GM19438 (cell line): Measurements from ENCODE around the gene ZNF423.
"Not testable (repeated sequence)": the region's sequence is repeated elsewhere in the genome, so short reads cannot be mapped to it uniquely, and the experiment has no call there.

Experiments
- ATAC-seq: cut with Tn5 transposase; IDR thresholded peaks from one replicate; pipeline ENCODE4 v1.9.1; 2021; ENCODE audit warnings: low read depth; ENCODE audit not compliant: unreplicated experiment

The ZNF423 gene

GRCh38 chr16:49874613-49875237, 18.8 kb upstream of the ZNF423 start:
- no peak for ATAC-seq

- ATAC-seq: not testable (repeated sequence)
Observed at GRCh38 chr16:49871824-49872223, 15.9 kb upstream of the ZNF423 start.

- ATAC-seq: no peak
Observed at GRCh38 chr16:49869731-49870130, 13.8 kb upstream of the ZNF423 start.

GRCh38 chr16:49867796-49868668, 12.1 kb upstream of the ZNF423 start:
- no peak for ATAC-seq

GRCh38 chr16:49867234-49867633, 11.3 kb upstream of the ZNF423 start:
- no peak for ATAC-seq

GRCh38 chr16:49866595-49867071, 10.7 kb upstream of the ZNF423 start:
- ATAC-seq: no peak

GRCh38 chr16:49862694-49863093, 6.8 kb upstream of the ZNF423 start:
- no peak for ATAC-seq

- ATAC-seq: no peak
Observed at GRCh38 chr16:49861299-49861698, 5.4 kb upstream of the ZNF423 start.

- ATAC-seq: no peak
Observed at GRCh38 chr16:49860593-49860992, 4.7 kb upstream of the ZNF423 start.

GRCh38 chr16:49859125-49859811, 3.4 kb upstream of the ZNF423 start:
- ATAC-seq: no peak

GRCh38 chr16:49858200-49859124, 2.5 kb upstream of the ZNF423 start:
- ATAC-seq: no peak

GRCh38 chr16:49857423-49858181, 1.7 kb upstream of the ZNF423 start:
- ATAC-seq: no peak

- no peak for ATAC-seq
Observed at GRCh38 chr16:49856672-49857330, 889 bp upstream of the ZNF423 start.

- peak; percentile 71 for ATAC-seq
Observed at GRCh38 chr16:49855280-49855821, 561 bp downstream of the ZNF423 start.

- ATAC-seq: peak; percentile 41
Observed at GRCh38 chr16:49854796-49855203, 1.1 kb downstream of the ZNF423 start.

- ATAC-seq: no peak
Observed at GRCh38 chr16:49854188-49854795, 1.6 kb downstream of the ZNF423 start.

GRCh38 chr16:49852279-49852678, 3.6 kb downstream of the ZNF423 start:
- no peak for ATAC-seq

GRCh38 chr16:49851468-49851787, 4.5 kb downstream of the ZNF423 start:
- ATAC-seq: no peak
